ENCODE results near the gene OPN1MW.
"Not testable (repeated sequence)": the region's sequence is repeated elsewhere in the genome, so short reads cannot be mapped to it uniquely, and the experiment has no call there.

The OPN1MW gene

GRCh38 chrX:154211499-154211898 is 29.1 kb downstream of the OPN1MW start:
- not testable (repeated sequence) for FAIRE-seq

- FAIRE-seq = not testable (repeated sequence)
Measured at GRCh38 chrX:154219456-154219855, 37.1 kb downstream of the OPN1MW start, which contains the start of gene OPN1MW2. OPN1MW2 (plus strand) TSS chrX:154219756; CDS start chrX:154219816, 60 bp downstream.

- not testable (repeated sequence) for FAIRE-seq
Measured at GRCh38 chrX:154225292-154225691, 42.9 kb downstream of the OPN1MW start.

- FAIRE-seq = not testable (repeated sequence)
Measured at GRCh38 chrX:154226706-154227105, 44.3 kb downstream of the OPN1MW start.

- not testable (repeated sequence) for FAIRE-seq
Measured at GRCh38 chrX:154231443-154231842, 49.0 kb downstream of the OPN1MW start.

GRCh38 chrX:154233620-154234019 is 51.2 kb downstream of the OPN1MW start:
- not testable (repeated sequence) for FAIRE-seq

GRCh38 chrX:154238939-154239559 is 56.7 kb downstream of the OPN1MW start:
- not testable (repeated sequence) for FAIRE-seq

- not testable (repeated sequence) for FAIRE-seq
Measured at GRCh38 chrX:154239982-154240503, 57.6 kb downstream of the OPN1MW start.
